ENCODE data around the gene PLPPR4. TPM values are rescaled to one million over a fixed set of nuclear protein-coding genes. Genes with fewer than 3 reads are reported as not detected.

PLPPR4 gene
- total RNA-seq, 1 donor from 2014 or later: 1.7 TPM

GRCh38 chr1:99347041-99347684 lies 82.9 kb downstream of the PLPPR4 start:
- no peak for DNase-seq (ENCODE audit: low spot score)

GRCh38 chr1:99348397-99349132 lies 84.3 kb downstream of the PLPPR4 start:
- DNase-seq (ENCODE audit: low spot score): no peak

DNA sequence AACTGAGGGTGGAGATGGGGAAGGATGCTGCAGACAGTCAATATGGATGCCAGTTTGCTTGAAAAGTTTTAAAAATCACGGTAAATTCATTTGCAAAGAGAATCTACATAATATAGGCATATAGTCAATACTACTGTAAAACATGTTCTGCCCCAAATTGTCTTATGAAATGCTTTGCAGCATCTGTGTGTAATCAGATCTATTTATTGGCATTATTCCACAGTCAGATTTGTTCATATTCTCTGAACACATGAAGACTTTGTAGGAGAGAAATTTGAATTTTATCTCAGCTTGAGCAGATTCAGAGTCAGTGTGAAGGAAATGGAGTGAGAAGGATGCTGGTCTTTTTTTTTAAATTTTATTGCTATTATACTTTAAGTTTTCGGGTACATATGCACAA lies 88.5 kb downstream of the PLPPR4 start:
- DNase-seq (ENCODE audit: low spot score): no peak

DNA sequence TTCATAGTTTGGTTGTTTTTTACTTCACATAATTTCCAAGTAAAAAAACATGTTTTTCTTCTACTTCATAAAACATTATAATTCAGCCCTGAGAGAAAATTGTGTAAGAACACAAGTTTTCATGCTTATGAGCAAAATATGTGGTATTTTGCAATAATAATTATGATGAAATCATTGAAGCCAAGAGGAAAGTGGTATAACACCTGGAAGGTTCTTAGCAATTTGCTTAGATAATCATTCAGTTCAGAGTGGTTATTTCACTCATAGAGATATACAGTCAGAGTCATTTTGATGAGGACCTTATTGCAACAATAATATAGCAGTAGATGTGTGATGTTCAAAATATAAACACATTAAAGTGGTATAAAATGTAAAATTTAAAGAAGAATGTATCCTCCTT lies 94.5 kb downstream of the PLPPR4 start:
- DNase-seq (ENCODE audit: low spot score): no peak
